Hepatocyte (in vitro differentiated cells): Measurements from ENCODE around the gene LRTM1. TPM values are rescaled to one million over a fixed set of nuclear protein-coding genes. Genes with fewer than 3 reads are reported as not detected.

Experiments used
- DNase-seq: peaks from one replicate; pipeline ENCODE4 v3.0.0-alpha.2; 2016; ENCODE audit warnings: low spot score
- H2AFZ ChIP-seq: fragments of 200-600 bp; sonication (generic); 2 replicates; pipeline ENCODE4 v1.6.0; 2016; ENCODE audit warnings: antibody characterized with exemption, mild to moderate bottlenecking
- H3K27ac ChIP-seq: fragments of 200-600 bp; sonication (generic); 2 replicates; pipeline ENCODE4 v1.5.1; 2016; ENCODE audit warnings: mild to moderate bottlenecking
- H3K27me3 ChIP-seq: fragments of 200-600 bp; sonication (generic); 2 replicates; pipeline ENCODE4 v1.6.1; 2016
- H3K36me3 ChIP-seq: fragments of 200-600 bp; sonication (generic); replicated peaks from 2 replicates; pipeline ENCODE4 v1.5.1; 2016; ENCODE audit warnings: low read depth; ENCODE audit not compliant: insufficient read depth
- H3K4me1 ChIP-seq: fragments of 200-600 bp; sonication (generic); 2 replicates; pipeline ENCODE4 v1.5.1; 2016; ENCODE audit warnings: mild to moderate bottlenecking, moderate library complexity; ENCODE audit not compliant: insufficient read depth
- H3K4me2 ChIP-seq: fragments of 200-600 bp; sonication (generic); 2 replicates; pipeline ENCODE4 v1.6.0; 2016
- H3K4me3 ChIP-seq: fragments of 200-600 bp; sonication (generic); 2 replicates; pipeline ENCODE4 v1.5.1; 2016; ENCODE audit warnings: mild to moderate bottlenecking
- H3K79me2 ChIP-seq: fragments of 200-600 bp; sonication (generic); 2 replicates; pipeline ENCODE4 v1.6.0; 2017; ENCODE audit warnings: mild to moderate bottlenecking
- H3K9me2 ChIP-seq: fragments of 200-600 bp; sonication (generic); replicated peaks from 2 replicates; pipeline ENCODE4 v1.6.0; 2017; ENCODE audit warnings: mild to moderate bottlenecking; ENCODE audit not compliant: insufficient read depth
- H3K9me3 ChIP-seq: fragments of 200-600 bp; sonication (generic); 2 replicates; pipeline ENCODE4 v1.5.1; 2016; ENCODE audit warnings: low read depth, mild to moderate bottlenecking
- H4K20me1 ChIP-seq: fragments of 200-600 bp; sonication (generic); 2 replicates; pipeline ENCODE4 v1.6.0; 2016; ENCODE audit warnings: mild to moderate bottlenecking; ENCODE audit not compliant: insufficient read depth, poor library complexity, severe bottlenecking
- CTCF ChIP-seq: fragments of 200-600 bp; sonication (generic); IDR thresholded peaks from 2 replicates; pipeline ENCODE4 v1.5.1; 2016; ENCODE audit warnings: antibody characterized with exemption, mild to moderate bottlenecking; ENCODE audit not compliant: poor library complexity
- EZH2 ChIP-seq: fragments of 200-600 bp; sonication (generic); IDR thresholded peaks from 2 replicates; pipeline ENCODE4 v1.6.1; 2016; ENCODE audit warnings: antibody characterized with exemption, mild to moderate bottlenecking, borderline replicate concordance
- EZH2phosphoT487 ChIP-seq: fragments of 200-600 bp; sonication (generic); IDR thresholded peaks from one replicate; pipeline ENCODE4 v1.6.1; 2018; ENCODE audit warnings: antibody characterized with exemption, mild to moderate bottlenecking, low read depth, moderate library complexity; ENCODE audit not compliant: unreplicated experiment, severe bottlenecking
- WGBS: methylation state at CpG from one replicate; pipeline ENCODE4 v1.1.6; 2016; ENCODE audit warnings: low lambda C conversion rate; ENCODE audit errors: missing lambda C conversion rate; 5-methylcytosine and 5-hydroxymethylcytosine counted together
- polyA plus RNA-seq: library from polyadenylated mRNA; unstranded; fragments of >200 nt; fragmentation: Nextera tagmentation; extraction: Ambion mirVana; gene quantifications from 2 replicates; pipeline ENCODE4 v1.2.1, GENCODE V29; 2016
- total RNA-seq: library from RNA; depleted of rRNA; stranded (reverse); fragments of >200 nt; gene quantifications from 2 replicates; pipeline ENCODE4 v1.2.3, GENCODE V29; 2014

The LRTM1 gene
- total and polyA plus RNA-seq, 2 experiments from 2014 or later = 0.23 TPM; not detected in 1

GRCh38 chr3:54873059-54874010, 54.5 kb downstream of the LRTM1 start:
- H3K79me2 ChIP-seq = no peaks in the 10 kb centered on the region
- H3K4me2 ChIP-seq = no peak overlapping the region
- H3K27ac ChIP-seq = no peak overlapping the region
- no peaks in the 10 kb centered on the region for H3K9me2 ChIP-seq
- H3K9me3 ChIP-seq = no peaks in the 10 kb centered on the region
- no peak overlapping the region for H3K4me3 ChIP-seq
- no peaks in the 10 kb centered on the region for H3K36me3 ChIP-seq
- H3K27me3 ChIP-seq = no peaks in the 10 kb centered on the region
- no peak overlapping the region for H2AFZ ChIP-seq
- TF ChIP-seq EZH2phosphoT487 (no peak), CTCF (no peak), EZH2 (no peak)
- H3K4me1 ChIP-seq = peaks cover 3% of the 10 kb centered on the region
- WGBS = 89% methylated on average over 8 of the region's 8 CpGs
- no peaks in the 10 kb centered on the region for H4K20me1 ChIP-seq
- no peak for DNase-seq

GRCh38 chr3:54871867-54872266, 56.0 kb downstream of the LRTM1 start:
- no peaks in the 10 kb centered on the region for H4K20me1 ChIP-seq
- peaks cover 3% of the 10 kb centered on the region for H3K4me1 ChIP-seq
- no peaks in the 10 kb centered on the region for H3K27me3 ChIP-seq
- H3K27ac ChIP-seq = no peak overlapping the region
- H3K4me3 ChIP-seq = no peak overlapping the region
- H3K9me2 ChIP-seq = no peaks in the 10 kb centered on the region
- H3K4me2 ChIP-seq = no peak overlapping the region
- TF ChIP-seq CTCF (no peak), EZH2phosphoT487 (no peak), EZH2 (no peak)
- no peaks in the 10 kb centered on the region for H3K9me3 ChIP-seq
- no peaks in the 10 kb centered on the region for H3K36me3 ChIP-seq
- WGBS = 91% methylated on average over 4 of the region's 4 CpGs
- no peaks in the 10 kb centered on the region for H3K79me2 ChIP-seq
- no peak for DNase-seq
- H2AFZ ChIP-seq = no peak overlapping the region

GRCh38 chr3:54870423-54870822, 57.4 kb downstream of the LRTM1 start:
- Histone ChIP-seq H3K27ac (no peak overlapping the region), H3K9me3 (no peaks in the 10 kb centered on the region), H3K4me2 (no peak overlapping the region), H3K9me2 (no peaks in the 10 kb centered on the region), H3K27me3 (no peaks in the 10 kb centered on the region), H3K36me3 (no peaks in the 10 kb centered on the region), H3K4me3 (no peak overlapping the region), H3K79me2 (no peaks in the 10 kb centered on the region), H3K4me1 (peaks cover 3% of the 10 kb centered on the region), H2AFZ (no peak overlapping the region), H4K20me1 (no peaks in the 10 kb centered on the region)
- peak; percentile 74 for DNase-seq
- TF ChIP-seq EZH2phosphoT487 (no peak), CTCF (peak; percentile 66), EZH2 (no peak)
- WGBS = 42% methylated on average over 7 of the region's 7 CpGs
